Astrocyte of the spinal cord (primary cell): ENCODE results near the gene WDR64.

Experiments used
- DNase-seq: peaks from one replicate; pipeline ENCODE4 v3.0.0; 2011; ENCODE audit warnings: low read depth, low spot score
- H3K4me3 ChIP-seq: 2 replicates; pipeline ENCODE4 v1.5.1; 2011; ENCODE audit warnings: low read depth, mild to moderate bottlenecking, low read length, moderate library complexity
- in situ Hi-C: cut with HindIII; loops from 2 replicates; pipeline ENCODE4 v1.10.0; 2017; ENCODE audit warnings: low sequenced_read_pairs
- TF ChIP-seq, protein P1 (sequence below): IDR thresholded peaks from 2 replicates; pipeline ENCODE4 v1.5.1; 2012; ENCODE audit warnings: low read depth, mild to moderate bottlenecking, low read length, inconsistent platforms

The WDR64 gene

DNA sequence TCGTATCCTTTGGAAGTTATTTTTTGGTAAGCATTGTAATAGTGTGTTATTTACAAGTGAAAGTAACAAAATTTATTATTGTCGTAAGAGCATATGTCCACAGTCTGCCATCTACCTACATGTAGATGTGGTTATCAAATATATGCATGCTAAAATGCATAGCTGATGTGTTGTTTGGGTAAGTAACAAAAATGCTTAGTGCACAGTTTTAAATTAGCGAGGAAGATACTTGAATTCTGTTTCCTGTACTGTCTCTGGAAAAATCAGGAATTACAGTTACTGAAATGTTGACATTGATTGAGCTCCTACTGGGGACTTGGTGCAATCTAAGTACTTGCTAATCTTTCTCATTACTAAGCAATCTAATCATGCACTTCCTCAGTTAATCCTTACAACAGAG lies 14.3 kb downstream of the WDR64 start:
- H3K4me3 ChIP-seq: no peak overlapping the region
- DNase-seq: no peak
- TF ChIP-seq, protein P1, sequence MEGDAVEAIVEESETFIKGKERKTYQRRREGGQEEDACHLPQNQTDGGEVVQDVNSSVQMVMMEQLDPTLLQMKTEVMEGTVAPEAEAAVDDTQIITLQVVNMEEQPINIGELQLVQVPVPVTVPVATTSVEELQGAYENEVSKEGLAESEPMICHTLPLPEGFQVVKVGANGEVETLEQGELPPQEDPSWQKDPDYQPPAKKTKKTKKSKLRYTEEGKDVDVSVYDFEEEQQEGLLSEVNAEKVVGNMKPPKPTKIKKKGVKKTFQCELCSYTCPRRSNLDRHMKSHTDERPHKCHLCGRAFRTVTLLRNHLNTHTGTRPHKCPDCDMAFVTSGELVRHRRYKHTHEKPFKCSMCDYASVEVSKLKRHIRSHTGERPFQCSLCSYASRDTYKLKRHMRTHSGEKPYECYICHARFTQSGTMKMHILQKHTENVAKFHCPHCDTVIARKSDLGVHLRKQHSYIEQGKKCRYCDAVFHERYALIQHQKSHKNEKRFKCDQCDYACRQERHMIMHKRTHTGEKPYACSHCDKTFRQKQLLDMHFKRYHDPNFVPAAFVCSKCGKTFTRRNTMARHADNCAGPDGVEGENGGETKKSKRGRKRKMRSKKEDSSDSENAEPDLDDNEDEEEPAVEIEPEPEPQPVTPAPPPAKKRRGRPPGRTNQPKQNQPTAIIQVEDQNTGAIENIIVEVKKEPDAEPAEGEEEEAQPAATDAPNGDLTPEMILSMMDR: no peak
- in situ Hi-C loops: no loop called here

DNA sequence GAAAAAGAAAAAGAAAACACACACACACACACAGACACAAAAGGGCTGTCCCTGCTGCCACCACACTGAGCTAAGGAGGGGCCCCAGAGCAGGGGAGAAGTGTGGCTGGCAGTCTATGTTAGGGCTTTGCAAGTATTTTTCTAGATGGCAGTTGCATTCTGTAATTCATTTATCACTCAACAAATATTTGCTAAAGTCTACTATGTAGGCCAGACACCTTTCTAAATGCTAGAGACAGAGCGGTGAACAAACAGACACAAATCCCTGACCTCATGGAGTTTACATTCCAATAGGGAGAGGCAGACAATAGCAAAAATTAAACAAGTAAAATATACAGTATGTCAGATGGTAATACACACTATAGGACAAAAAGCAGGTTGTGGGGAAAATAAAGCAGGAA lies 20.2 kb downstream of the WDR64 start:
- no peak for DNase-seq
- no peak overlapping the region for H3K4me3 ChIP-seq
- TF ChIP-seq, protein P1: no peak
- in situ Hi-C loops: no loop called here

DNA sequence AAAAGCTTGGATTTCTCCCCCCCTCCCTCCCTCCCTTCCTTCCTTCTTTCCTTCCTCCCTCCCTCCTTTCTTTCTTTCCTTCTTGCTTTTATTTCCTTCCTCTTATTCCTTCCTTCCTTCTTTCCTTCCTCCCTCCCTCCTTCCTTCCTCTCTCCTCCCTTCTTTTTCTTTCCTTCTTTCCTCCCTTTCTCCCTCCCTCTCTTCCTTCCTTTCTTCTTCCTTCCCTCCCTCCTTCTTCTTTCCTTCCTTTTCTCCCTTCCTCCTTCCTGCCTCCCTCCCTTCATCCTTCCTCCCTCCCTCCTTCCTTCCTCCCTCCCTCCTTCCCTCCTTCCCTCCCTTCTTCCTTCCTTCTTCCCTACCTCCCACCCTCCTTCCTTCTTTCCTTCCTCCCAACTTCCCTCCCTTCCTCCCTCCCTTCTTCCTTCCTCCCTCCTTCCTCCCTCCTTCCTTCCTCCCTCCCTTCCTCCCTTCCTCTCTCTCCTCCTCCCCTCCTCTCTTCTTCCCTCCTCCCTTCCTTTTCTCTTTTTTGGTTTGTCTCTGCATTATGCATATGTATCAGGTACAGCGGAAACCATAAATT lies 22.8 kb downstream of the WDR64 start:
- DNase-seq: no peak
- in situ Hi-C loops: no loop called here
- no peak overlapping the region for H3K4me3 ChIP-seq
- TF ChIP-seq, protein P1: no peak

DNA sequence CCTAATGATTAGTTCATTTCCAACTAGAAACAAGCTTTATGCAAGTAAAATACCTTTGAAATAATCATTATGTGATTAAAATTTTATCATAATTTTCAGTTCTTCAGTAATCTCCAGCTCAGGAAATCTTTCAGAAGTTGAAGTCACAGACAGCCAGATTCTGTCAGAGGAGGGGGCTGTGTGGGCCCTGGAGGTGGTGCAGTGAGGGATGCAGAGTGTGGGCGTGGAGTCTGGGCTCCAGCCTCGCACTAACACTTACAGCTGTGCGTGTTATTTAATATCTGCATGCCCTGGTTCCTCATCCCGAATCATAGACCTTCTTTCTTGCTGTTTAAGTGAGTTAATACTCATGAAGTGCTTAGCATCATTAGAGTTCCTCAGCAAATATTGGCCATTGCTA lies 23.9 kb downstream of the WDR64 start:
- DNase-seq: no peak
- in situ Hi-C loops: no loop called here
- no peak overlapping the region for H3K4me3 ChIP-seq
- TF ChIP-seq, protein P1: no peak

DNA sequence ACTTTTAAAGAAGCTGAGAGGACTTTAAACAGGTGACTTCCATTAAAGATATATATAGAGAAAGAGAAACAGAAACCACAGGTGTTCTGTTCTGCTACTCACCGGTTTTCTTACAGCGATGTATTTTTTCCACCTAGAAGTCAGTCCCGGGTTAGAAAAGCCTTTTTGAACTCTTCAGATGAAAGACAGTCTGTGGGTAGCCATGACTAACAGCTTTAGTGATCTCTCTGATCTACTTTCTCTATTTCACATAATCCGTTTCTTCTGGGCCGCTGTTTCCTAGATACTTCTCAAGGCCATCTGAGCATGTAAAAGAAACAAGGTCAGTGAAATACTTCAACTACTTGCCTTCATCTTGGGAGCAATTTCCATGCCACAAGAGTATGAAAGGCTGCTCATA lies 25.1 kb downstream of the WDR64 start:
- TF ChIP-seq, protein P1: no peak
- in situ Hi-C loops: no loop called here
- no peak overlapping the region for H3K4me3 ChIP-seq
- DNase-seq: no peak

DNA sequence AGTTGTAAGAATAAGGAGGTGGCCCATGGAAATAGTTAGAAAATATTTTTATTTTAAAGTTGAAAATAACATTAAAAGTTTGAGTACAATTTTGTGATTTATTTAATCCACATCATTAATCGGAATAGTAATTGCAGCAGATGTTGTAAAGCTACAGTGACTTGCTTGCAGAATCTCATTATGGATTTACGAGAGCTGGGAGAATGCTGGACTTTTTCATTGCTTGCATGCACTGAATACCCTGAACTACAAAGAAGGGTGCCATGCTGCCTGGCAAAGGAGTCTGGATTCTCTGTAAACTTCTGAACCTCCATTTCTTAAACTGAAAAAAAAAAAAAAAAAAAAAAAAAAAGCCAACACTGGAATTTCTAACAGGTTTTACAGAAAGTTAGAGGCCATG lies 26.5 kb downstream of the WDR64 start:
- TF ChIP-seq, protein P1: no peak
- in situ Hi-C loops: no loop called here
- no peak overlapping the region for H3K4me3 ChIP-seq
- no peak for DNase-seq

DNA sequence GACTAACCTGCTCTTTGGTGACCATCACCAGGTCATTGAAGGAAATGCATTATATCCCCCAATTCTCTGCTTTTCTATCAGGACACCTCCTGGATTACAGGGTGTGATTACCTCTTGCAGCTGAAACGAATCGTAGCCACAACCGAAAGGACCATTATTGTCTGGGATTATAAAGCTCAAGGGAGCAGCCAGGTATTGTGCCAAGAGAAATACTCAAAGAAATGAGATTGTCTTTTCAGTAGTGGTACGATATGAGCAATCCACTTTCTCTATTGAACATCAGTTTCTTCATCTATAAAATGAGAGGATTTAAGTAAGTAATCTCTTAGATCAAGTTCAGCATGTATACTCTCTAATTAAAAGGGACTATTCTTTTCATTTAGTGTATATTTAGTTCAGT lies 27.3 kb downstream of the WDR64 start:
- in situ Hi-C loops: no loop called here
- DNase-seq: no peak
- H3K4me3 ChIP-seq: no peak overlapping the region
- TF ChIP-seq, protein P1: no peak
